Measurements from ENCODE around the gene BTBD3. TPM values are rescaled to one million over a fixed set of nuclear protein-coding genes. Genes with fewer than 3 reads are reported as not detected.

Gene BTBD3
- total and polyA plus RNA-seq, 2 donors (not counting 1 experiment from before 2014, with no cell fraction given), result 1.5 to 2.1 TPM

DNA sequence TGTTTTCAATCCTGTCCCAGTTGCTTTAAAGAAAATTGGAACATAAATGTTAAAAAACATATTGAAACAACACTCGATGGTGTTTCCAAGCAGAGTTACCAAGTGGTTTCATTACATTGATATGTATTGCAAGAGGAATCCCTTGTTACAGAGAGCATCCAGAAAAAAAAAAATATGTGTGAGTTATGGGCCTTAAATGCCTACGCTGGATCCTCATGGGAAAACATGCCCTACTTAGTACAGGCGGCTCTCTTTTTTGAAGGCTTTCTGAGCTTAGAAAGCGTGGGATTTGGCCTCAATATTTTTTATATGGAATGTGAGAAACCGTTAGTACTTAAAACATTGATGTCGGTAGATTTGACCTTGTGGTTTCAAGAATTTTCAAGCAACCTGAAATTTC is 26.1 kb downstream of the BTBD3 start:
- intact Hi-C loops (cut with micrococcal nuclease), result no loop called here
- no peaks in the 10 kb centered on the region for H3K4me1 ChIP-seq (ENCODE audit: control insufficient read depth in 2 of 2, insufficient read depth in 2 of 2, low read length in 2 of 2)
- no peak overlapping the region for H3K4me3 ChIP-seq (ENCODE audit: control extremely low read depth in 1 of 5, extremely low read depth in 1 of 5, insufficient read depth in 1 of 5, low read depth in 2 of 5, low read length in 4 of 5)
- Mint-ChIP-seq H3K9me3 (ENCODE audit: insufficient read depth) (no peaks in the 10 kb centered on the region), H3K27me3 (no peaks in the 10 kb centered on the region), H3K4me3 (no peak overlapping the region), H3K27ac (no peak overlapping the region), H3K4me1 (no peaks in the 10 kb centered on the region)
- WGBS (ENCODE audit: insufficient coverage), result 92% methylated on average over 5 of the region's 6 CpGs
- H3K4me2 ChIP-seq (replicated peaks; ENCODE audit: low read depth, low read length, poor library complexity, severe bottlenecking), result no peak overlapping the region
- CTCF ChIA-PET, result no interaction called here
- H3K79me2 ChIP-seq (ENCODE audit: control insufficient read depth, insufficient read depth, low read length), result no peaks in the 10 kb centered on the region
- H3K27ac ChIP-seq (ENCODE audit: low read length in 2 of 2), result no peak overlapping the region
- no peaks in the 10 kb centered on the region for H3K27me3 ChIP-seq (replicated peaks in 1 of 4; ENCODE audit: control extremely low read depth in 1 of 4, control insufficient read depth in 3 of 4, insufficient read depth in 4 of 4, low read length in 3 of 4)
- no peaks in the 10 kb centered on the region for H3K36me3 ChIP-seq (replicated peaks in 1 of 2; ENCODE audit: control extremely low read depth in 1 of 2, control insufficient read depth in 1 of 2, extremely low read depth in 1 of 2, insufficient read depth in 2 of 2, low read length in 1 of 2)
- TF ChIP-seq CTCF (IDR thresholded peaks at IDR 0.05), result no peak
- TF ChIP-seq EZH2 (IDR thresholded peaks at IDR 0.05; ENCODE audit: borderline replicate concordance, insufficient read depth, low read depth, low read length, poor library complexity, severe bottlenecking), result no peak
- no peak overlapping the region for H2AFZ ChIP-seq (ENCODE audit: insufficient read depth, low read depth, low read length, poor library complexity, severe bottlenecking)
- DNase-seq (no peak), ATAC-seq (ENCODE audit: low read depth) (no peak)
- POLR2A ChIA-PET, result no interaction called here
- H3K9ac ChIP-seq (ENCODE audit: low read length), result no peak overlapping the region
- H3K9me3 ChIP-seq (ENCODE audit: control extremely low read depth in 1 of 3, control insufficient read depth in 2 of 3, insufficient read depth in 1 of 3, low read length in 2 of 3), result no peaks in the 10 kb centered on the region
- no peaks in the 10 kb centered on the region for H4K20me1 ChIP-seq (ENCODE audit: control insufficient read depth, insufficient read depth, low read length, poor library complexity, severe bottlenecking)

DNA sequence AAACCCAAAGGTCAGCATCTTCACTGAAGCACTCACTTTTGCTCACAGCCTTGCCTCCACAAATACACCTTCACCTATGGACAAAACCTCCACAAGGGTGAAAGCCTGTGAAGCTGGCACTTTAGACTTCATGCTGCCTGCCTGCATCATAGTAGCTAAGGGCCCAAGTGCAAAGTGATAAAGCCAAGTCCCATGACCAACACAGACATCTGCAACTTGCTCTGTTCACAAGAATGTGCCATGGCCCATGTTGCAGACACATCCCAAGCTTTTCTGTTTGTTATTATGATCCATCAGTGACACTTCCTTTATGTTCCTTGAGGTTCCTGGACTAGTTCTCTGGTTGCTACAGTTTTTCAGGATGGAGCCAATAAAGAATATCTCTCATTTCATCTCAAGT is 31.1 kb downstream of the BTBD3 start:
- no peak for ATAC-seq (ENCODE audit: low read depth)
- H3K9me3 Mint-ChIP-seq (ENCODE audit: insufficient read depth), result no peaks in the 10 kb centered on the region
- Histone ChIP-seq H3K4me2 (replicated peaks; ENCODE audit: low read depth, low read length, poor library complexity, severe bottlenecking) (no peak overlapping the region), H2AFZ (ENCODE audit: insufficient read depth, low read depth, low read length, poor library complexity, severe bottlenecking) (no peak overlapping the region), H4K20me1 (ENCODE audit: control insufficient read depth, insufficient read depth, low read length, poor library complexity, severe bottlenecking) (no peaks in the 10 kb centered on the region), H3K9me3 (ENCODE audit: control extremely low read depth in 1 of 3, control insufficient read depth in 2 of 3, insufficient read depth in 1 of 3, low read length in 2 of 3) (no peaks in the 10 kb centered on the region), H3K4me1 (ENCODE audit: control insufficient read depth in 2 of 2, insufficient read depth in 2 of 2, low read length in 2 of 2) (no peaks in the 10 kb centered on the region), H3K36me3 (replicated peaks in 1 of 2; ENCODE audit: control extremely low read depth in 1 of 2, control insufficient read depth in 1 of 2, extremely low read depth in 1 of 2, insufficient read depth in 2 of 2, low read length in 1 of 2) (no peaks in the 10 kb centered on the region), H3K27ac (ENCODE audit: low read length in 2 of 2) (no peak overlapping the region), H3K9ac (ENCODE audit: low read length) (no peak overlapping the region), H3K4me3 (ENCODE audit: control extremely low read depth in 1 of 5, extremely low read depth in 1 of 5, insufficient read depth in 1 of 5, low read depth in 2 of 5, low read length in 4 of 5) (no peak overlapping the region), H3K79me2 (ENCODE audit: control insufficient read depth, insufficient read depth, low read length) (no peaks in the 10 kb centered on the region), H3K27me3 (replicated peaks in 1 of 4; ENCODE audit: control extremely low read depth in 1 of 4, control insufficient read depth in 3 of 4, insufficient read depth in 4 of 4, low read length in 3 of 4) (no peaks in the 10 kb centered on the region)
- TF ChIP-seq CTCF (IDR thresholded peaks at IDR 0.05) (no peak), EZH2 (IDR thresholded peaks at IDR 0.05; ENCODE audit: borderline replicate concordance, insufficient read depth, low read depth, low read length, poor library complexity, severe bottlenecking) (no peak)
- H3K27ac Mint-ChIP-seq, result no peak overlapping the region
- H3K4me3 Mint-ChIP-seq, result no peak overlapping the region
- H3K4me1 Mint-ChIP-seq, result no peaks in the 10 kb centered on the region
- no peak for DNase-seq
- ChIA-PET CTCF (no interaction called here), POLR2A (no interaction called here)
- H3K27me3 Mint-ChIP-seq, result no peaks in the 10 kb centered on the region
- intact Hi-C loops (cut with micrococcal nuclease), result no loop called here
